Loucy (cell line): ENCODE results near the gene GTPBP6.

Experiments used
- H2AFZ ChIP-seq: fragments of 200-600 bp; sonication (generic); 2 replicates; pipeline ENCODE4 v1.6.0; 2016; ENCODE audit warnings: antibody characterized with exemption, mild to moderate bottlenecking, low read length, moderate library complexity
- H3F3A ChIP-seq: fragments of 200-600 bp; 2 replicates; pipeline ENCODE4 v1.6.0; 2016; ENCODE audit warnings: antibody characterized with exemption, low read depth, mild to moderate bottlenecking
- H3K27me3 ChIP-seq: fragments of 200-600 bp; sonication (generic); 2 replicates; pipeline ENCODE4 v1.6.1; 2014; ENCODE audit warnings: low read length, mild to moderate bottlenecking; ENCODE audit not compliant: insufficient read depth, poor library complexity, severe bottlenecking
- H3K36me3 ChIP-seq: fragments of 200-600 bp; sonication (generic); 2 replicates; pipeline ENCODE4 v1.6.1; 2016; ENCODE audit warnings: low read length; ENCODE audit not compliant: insufficient read depth
- H3K4me1 ChIP-seq: fragments of 200-600 bp; sonication (generic); 2 replicates; pipeline ENCODE4 v1.5.1; 2014; ENCODE audit warnings: low read length, mild to moderate bottlenecking; ENCODE audit not compliant: insufficient read depth, poor library complexity, severe bottlenecking
- H3K4me2 ChIP-seq: fragments of 200-600 bp; sonication (generic); 2 replicates; pipeline ENCODE4 v1.6.0; 2014; ENCODE audit warnings: antibody characterized with exemption, low read length, low read depth, mild to moderate bottlenecking; ENCODE audit not compliant: poor library complexity, severe bottlenecking
- H3K4me3 ChIP-seq: fragments of 200-600 bp; sonication (generic); 2 replicates; pipeline ENCODE4 v1.5.1; 2014; ENCODE audit warnings: low read length, mild to moderate bottlenecking, mixed read lengths; ENCODE audit not compliant: poor library complexity, severe bottlenecking
- H3K79me2 ChIP-seq: fragments of 200-600 bp; sonication (generic); 2 replicates; pipeline ENCODE4 v1.6.1; 2014; ENCODE audit warnings: low read length; ENCODE audit not compliant: insufficient read depth
- H3K9ac ChIP-seq: fragments of 200-600 bp; sonication (generic); 2 replicates; pipeline ENCODE4 v1.6.0; 2014; ENCODE audit warnings: mild to moderate bottlenecking, low read depth, low read length, moderate library complexity; ENCODE audit not compliant: poor library complexity, severe bottlenecking
- H3K9me2 ChIP-seq: fragments of 200-600 bp; sonication (generic); replicated peaks from 2 replicates; pipeline ENCODE4 v1.6.1; 2016; ENCODE audit warnings: low read depth, low read length, mixed read lengths
- H3K9me3 ChIP-seq: fragments of 200-600 bp; sonication (generic); 2 replicates; pipeline ENCODE4 v1.6.1; 2014; ENCODE audit warnings: mild to moderate bottlenecking, antibody characterized with exemption, low read length, low read depth; ENCODE audit not compliant: insufficient read depth
- H4K20me1 ChIP-seq: fragments of 200-600 bp; sonication (generic); 2 replicates; pipeline ENCODE4 v1.6.0; 2014; ENCODE audit warnings: antibody characterized with exemption, low read length, mild to moderate bottlenecking; ENCODE audit not compliant: insufficient read depth, poor library complexity, severe bottlenecking
- CTCF ChIP-seq: fragments of 200-600 bp; sonication (generic); conservative IDR thresholded peaks from 2 replicates; pipeline ENCODE4 v1.5.1; 2014; ENCODE audit warnings: mild to moderate bottlenecking, antibody characterized with exemption, low read length
- EZH2phosphoT487 ChIP-seq: fragments of 200-600 bp; IDR thresholded peaks from 2 replicates; pipeline ENCODE4 v1.6.1; 2018; ENCODE audit warnings: antibody characterized with exemption, mild to moderate bottlenecking, moderate library complexity, borderline replicate concordance

GTPBP6 gene

GRCh38 chrX:275967-276580, 42.5 kb downstream of the GTPBP6 start:
- Histone ChIP-seq H3K4me1 (peaks cover 16% of the 10 kb centered on the region), H2AFZ (peak overlapping the region; percentile 74), H3K4me2 (peak overlapping the region; percentile 92), H3K79me2 (peaks cover 8% of the 10 kb centered on the region; the same call in 1 of the 2 replicates), H3K27me3 (no peaks in the 10 kb centered on the region), H3K9me3 (no peaks in the 10 kb centered on the region), H4K20me1 (no peaks in the 10 kb centered on the region), H3F3A (no peaks in the 10 kb centered on the region), H3K36me3 (no peaks in the 10 kb centered on the region), H3K9ac (peak overlapping the region; percentile 97), H3K9me2 (no peaks in the 10 kb centered on the region), H3K4me3 (peak overlapping the region; percentile 88)
- no peak for TF ChIP-seq EZH2phosphoT487
- no peak for TF ChIP-seq CTCF

GRCh38 chrX:275476-275966, 43.1 kb downstream of the GTPBP6 start:
- Histone ChIP-seq H3K79me2 (peaks cover 8% of the 10 kb centered on the region; the same call in 1 of the 2 replicates), H2AFZ (peak overlapping the region; percentile 55; the same call in 1 of the 2 replicates), H4K20me1 (no peaks in the 10 kb centered on the region), H3K27me3 (no peaks in the 10 kb centered on the region), H3F3A (no peaks in the 10 kb centered on the region), H3K9me2 (no peaks in the 10 kb centered on the region), H3K36me3 (no peaks in the 10 kb centered on the region), H3K9me3 (no peaks in the 10 kb centered on the region), H3K4me2 (peak overlapping the region; percentile 92), H3K4me1 (peaks cover 16% of the 10 kb centered on the region), H3K4me3 (peak overlapping the region; percentile 88), H3K9ac (peak overlapping the region; percentile 97)
- TF ChIP-seq CTCF (no peak), EZH2phosphoT487 (no peak)

GRCh38 chrX:274904-275475, 43.6 kb downstream of the GTPBP6 start:
- H3K9me2 ChIP-seq = no peaks in the 10 kb centered on the region
- peaks cover 16% of the 10 kb centered on the region for H3K4me1 ChIP-seq
- H3K36me3 ChIP-seq = no peaks in the 10 kb centered on the region
- H3K9ac ChIP-seq = peak overlapping the region; percentile 97
- H3K4me2 ChIP-seq = peak overlapping the region; percentile 92
- H3K9me3 ChIP-seq = no peaks in the 10 kb centered on the region
- H3K4me3 ChIP-seq = peak overlapping the region; percentile 88
- peaks cover 8% of the 10 kb centered on the region; the same call in 1 of the 2 replicates for H3K79me2 ChIP-seq
- H3K27me3 ChIP-seq = no peaks in the 10 kb centered on the region
- H3F3A ChIP-seq = no peaks in the 10 kb centered on the region
- no peaks in the 10 kb centered on the region for H4K20me1 ChIP-seq
- H2AFZ ChIP-seq = peak overlapping the region; percentile 55; the same call in 1 of the 2 replicates
- TF ChIP-seq CTCF (no peak), EZH2phosphoT487 (no peak)
